Skeletal muscle tissue (tissue), 4 donors: ENCODE data around the gene SSC5D. TPM values are rescaled to one million over a fixed set of nuclear protein-coding genes. Genes with fewer than 3 reads are reported as not detected.

Experiments used
- H3K27ac ChIP-seq: one replicate; pipeline ENCODE4 v1.7.0; 2013; ENCODE audit warnings: mild to moderate bottlenecking, low read depth, low read length, inconsistent platforms
- H3K27me3 ChIP-seq, 3 donors: one replicate each; pipeline ENCODE4 v1.7.0; 2013; ENCODE audit warnings: low read length in 3 of 3; ENCODE audit not compliant: control insufficient read depth in 3 of 3, insufficient read depth in 3 of 3
- H3K36me3 ChIP-seq, 3 donors: one replicate each; pipeline ENCODE4 v1.7.0; 2013; ENCODE audit warnings: low read length in 3 of 3; ENCODE audit not compliant: control insufficient read depth in 3 of 3, insufficient read depth in 3 of 3
- H3K4me1 ChIP-seq, 3 donors: one replicate each; pipeline ENCODE4 v1.7.0; 2013; ENCODE audit warnings: low read length in 3 of 3, mild to moderate bottlenecking in 3 of 3; ENCODE audit not compliant: control insufficient read depth in 3 of 3, insufficient read depth in 3 of 3
- H3K4me3 ChIP-seq, 3 donors: one replicate each; pipeline ENCODE4 v1.7.0; 2013; ENCODE audit warnings: low read length in 3 of 3
- H3K9ac ChIP-seq, 3 donors: one replicate each; pipeline ENCODE4 v1.7.0; 2013; ENCODE audit warnings: low read length in 3 of 3, mild to moderate bottlenecking in 3 of 3, moderate library complexity in 2 of 3, low read depth in 1 of 3
- H3K9me3 ChIP-seq, 3 donors: one replicate each; pipeline ENCODE4 v1.7.0; 2013; ENCODE audit warnings: low read length in 3 of 3; ENCODE audit not compliant: control insufficient read depth in 3 of 3
- total RNA-seq: library from RNA; depleted of rRNA; stranded (reverse); fragments of >200 nt; gene quantifications from one replicate; pipeline ENCODE4 v1.2.3, GENCODE V29; 2014
- donor health status: Osteomylitis.

SSC5D gene
- 17.7 TPM for total RNA-seq

GRCh38 chr19:55487924-55488687 lies at the start of gene SSC5D:
Gene SSC5D (plus strand): TSS chr19:55488436. CDS start chr19:55488590, 154 bp downstream.
- H3K9ac ChIP-seq, result peak within 1 kb of the TSS; percentile 51 to 60 (median 56)
- H3K27me3 ChIP-seq, result peaks cover 7 to 41% (median 26%) of the 10 kb centered on the region in 3 donors
- peak within 1 kb of the TSS; percentile 88 for H3K27ac ChIP-seq
- H3K36me3 ChIP-seq, result peaks cover 0 to 4% (median 0%) of the 10 kb centered on the region in 3 donors
- H3K4me3 ChIP-seq, result peak within 1 kb of the TSS in 2 of 3 donors; percentile 22 to 38
- peaks cover 28 to 44% (median 41%) of the 10 kb centered on the region in 3 donors for H3K4me1 ChIP-seq
- H3K9me3 ChIP-seq, result no peaks in the 10 kb centered on the region

GRCh38 chr19:55439052-55439451 lies 49.2 kb upstream of the SSC5D start:
- Histone ChIP-seq H3K27me3 (peaks cover 70 to 76% (median 71%) of the 10 kb centered on the region in 3 donors), H3K4me1 (peaks cover 3 to 11% (median 3%) of the 10 kb centered on the region in 3 donors), H3K36me3 (no peaks in the 10 kb centered on the region), H3K4me3 (no peak overlapping the region), H3K27ac (no peak overlapping the region), H3K9me3 (no peaks in the 10 kb centered on the region), H3K9ac (no peak overlapping the region)

GRCh38 chr19:55440411-55441105 lies 47.7 kb upstream of the SSC5D start:
- Histone ChIP-seq H3K36me3 (no peaks in the 10 kb centered on the region), H3K9ac (no peak overlapping the region), H3K27me3 (peaks cover 72 to 76% (median 74%) of the 10 kb centered on the region in 3 donors), H3K9me3 (no peaks in the 10 kb centered on the region), H3K4me3 (no peak overlapping the region), H3K4me1 (peaks cover 3 to 11% (median 3%) of the 10 kb centered on the region in 3 donors), H3K27ac (no peak overlapping the region)

- H3K4me3 ChIP-seq, result no peak overlapping the region
- H3K9me3 ChIP-seq, result no peaks in the 10 kb centered on the region
- no peaks in the 10 kb centered on the region for H3K36me3 ChIP-seq
- H3K4me1 ChIP-seq, result peaks cover 3 to 11% (median 3%) of the 10 kb centered on the region in 3 donors
- H3K9ac ChIP-seq, result no peak overlapping the region
- no peak overlapping the region for H3K27ac ChIP-seq
- H3K27me3 ChIP-seq, result peaks cover 77 to 78% (median 78%) of the 10 kb centered on the region in 3 donors
These were observed 46.9 kb upstream of the SSC5D start for GRCh38 chr19:55441319-55441691.

GRCh38 chr19:55441692-55442321 lies 46.4 kb upstream of the SSC5D start:
- H3K4me1 ChIP-seq, result peaks cover 3 to 11% (median 3%) of the 10 kb centered on the region in 3 donors
- peaks cover 78 to 82% (median 80%) of the 10 kb centered on the region in 3 donors for H3K27me3 ChIP-seq
- H3K9me3 ChIP-seq, result no peaks in the 10 kb centered on the region
- no peak overlapping the region for H3K27ac ChIP-seq
- no peak overlapping the region for H3K4me3 ChIP-seq
- H3K36me3 ChIP-seq, result no peaks in the 10 kb centered on the region
- no peak overlapping the region for H3K9ac ChIP-seq

GRCh38 chr19:55442372-55442961 lies 45.8 kb upstream of the SSC5D start:
- Histone ChIP-seq H3K27me3 (peaks cover 78 to 83% (median 80%) of the 10 kb centered on the region in 3 donors), H3K4me1 (peaks cover 3 to 11% (median 3%) of the 10 kb centered on the region in 3 donors), H3K4me3 (no peak overlapping the region), H3K9me3 (no peaks in the 10 kb centered on the region), H3K36me3 (no peaks in the 10 kb centered on the region), H3K27ac (no peak overlapping the region), H3K9ac (no peak overlapping the region)

- Histone ChIP-seq H3K9me3 (no peaks in the 10 kb centered on the region), H3K27ac (no peak within 1 kb of the TSS), H3K36me3 (no peaks in the 10 kb centered on the region), H3K27me3 (peaks cover 82 to 84% (median 83%) of the 10 kb centered on the region in 3 donors), H3K4me1 (peaks cover 3 to 11% (median 5%) of the 10 kb centered on the region in 3 donors), H3K4me3 (no peak within 1 kb of the TSS), H3K9ac (no peak within 1 kb of the TSS)
These were observed 45.0 kb upstream of the SSC5D start, which contains the start of gene SHISA7 for GRCh38 chr19:55443045-55443823. Gene SHISA7 (minus strand): TSS chr19:55443300. CDS start chr19:55442863, 437 bp downstream.

- Histone ChIP-seq H3K9ac (no peak overlapping the region), H3K27me3 (peaks cover 81 to 83% (median 82%) of the 10 kb centered on the region in 3 donors), H3K4me1 (peaks cover 3 to 11% (median 5%) of the 10 kb centered on the region in 3 donors), H3K4me3 (no peak overlapping the region), H3K9me3 (no peaks in the 10 kb centered on the region), H3K36me3 (no peaks in the 10 kb centered on the region), H3K27ac (no peak overlapping the region)
These were observed 44.3 kb upstream of the SSC5D start for GRCh38 chr19:55443824-55444480.
